ENCODE measurements around the gene TUBB2A.
"Not testable (repeated sequence)": the region's sequence is repeated elsewhere in the genome, so short reads cannot be mapped to it uniquely, and the experiment has no call there.

Gene TUBB2A

GRCh38 chr6:3181105-3181504, 23.8 kb upstream of the TUBB2A start:
- DNase-seq (ENCODE audit: low read depth in 2 of 2) = no peak

- not testable (repeated sequence) for DNase-seq (ENCODE audit: low read depth in 2 of 2)
Observed at GRCh38 chr6:3179945-3180344, 22.6 kb upstream of the TUBB2A start.

GRCh38 chr6:3178666-3179065, 21.3 kb upstream of the TUBB2A start:
- not testable (repeated sequence) for DNase-seq (ENCODE audit: low read depth in 2 of 2)

- peak in 1 of 2 donors; percentile 35 for DNase-seq (ENCODE audit: low read depth in 2 of 2)
Observed at GRCh38 chr6:3176562-3177355, 19.4 kb upstream of the TUBB2A start.

GRCh38 chr6:3175715-3176402, 18.5 kb upstream of the TUBB2A start:
- no peak for DNase-seq (ENCODE audit: low read depth in 2 of 2)

GRCh38 chr6:3173636-3174089, 16.3 kb upstream of the TUBB2A start:
- not testable (repeated sequence) for DNase-seq (ENCODE audit: low read depth in 2 of 2)

DNA sequence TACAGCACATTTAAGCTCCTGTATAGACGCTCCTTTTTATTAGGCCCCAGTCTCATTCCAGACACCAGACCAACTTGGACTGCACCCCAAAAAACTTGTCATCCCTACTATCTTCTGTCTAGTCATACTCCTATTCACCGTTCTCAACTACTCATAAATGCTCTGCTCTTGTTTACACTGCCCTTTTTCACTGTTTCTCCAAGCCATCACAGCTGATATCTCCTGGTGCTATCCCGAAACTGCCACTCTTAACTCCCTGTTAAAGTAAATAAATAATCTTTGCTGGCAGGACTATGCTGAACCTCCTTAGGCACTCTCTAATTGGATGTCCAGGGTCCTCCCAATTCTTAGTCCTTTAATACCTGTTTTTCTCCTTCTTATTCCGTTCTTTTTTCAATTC, 15.4 kb upstream of the TUBB2A start:
- DNase-seq (ENCODE audit: low read depth in 2 of 2) = not testable (repeated sequence)

GRCh38 chr6:3171313-3172175, 14.2 kb upstream of the TUBB2A start:
- not testable (repeated sequence) for DNase-seq (ENCODE audit: low read depth in 2 of 2)

- not testable (repeated sequence) for DNase-seq (ENCODE audit: low read depth in 2 of 2)
Observed at GRCh38 chr6:3170676-3171075, 13.3 kb upstream of the TUBB2A start.

DNA sequence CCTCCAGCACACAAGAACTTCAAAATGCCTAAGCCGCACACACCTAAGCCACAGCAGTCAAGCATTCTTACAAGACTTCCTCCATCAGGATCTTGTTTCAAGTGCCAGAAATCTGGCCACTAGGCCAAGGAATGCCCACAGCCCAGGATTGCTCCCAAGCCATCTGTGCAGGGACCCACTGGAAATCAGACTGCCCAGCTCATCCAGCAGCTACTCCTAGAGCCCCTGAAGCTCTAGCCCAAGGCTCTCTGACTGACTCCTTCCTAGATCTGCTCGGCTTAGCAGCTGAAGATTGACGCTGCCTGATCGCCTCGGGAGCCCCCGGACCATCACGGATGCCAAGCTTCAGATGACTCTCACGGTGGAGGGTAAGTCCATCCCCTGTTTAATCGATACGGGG, 10.7 kb upstream of the TUBB2A start:
- DNase-seq (ENCODE audit: low read depth in 2 of 2) = not testable (repeated sequence)

DNA sequence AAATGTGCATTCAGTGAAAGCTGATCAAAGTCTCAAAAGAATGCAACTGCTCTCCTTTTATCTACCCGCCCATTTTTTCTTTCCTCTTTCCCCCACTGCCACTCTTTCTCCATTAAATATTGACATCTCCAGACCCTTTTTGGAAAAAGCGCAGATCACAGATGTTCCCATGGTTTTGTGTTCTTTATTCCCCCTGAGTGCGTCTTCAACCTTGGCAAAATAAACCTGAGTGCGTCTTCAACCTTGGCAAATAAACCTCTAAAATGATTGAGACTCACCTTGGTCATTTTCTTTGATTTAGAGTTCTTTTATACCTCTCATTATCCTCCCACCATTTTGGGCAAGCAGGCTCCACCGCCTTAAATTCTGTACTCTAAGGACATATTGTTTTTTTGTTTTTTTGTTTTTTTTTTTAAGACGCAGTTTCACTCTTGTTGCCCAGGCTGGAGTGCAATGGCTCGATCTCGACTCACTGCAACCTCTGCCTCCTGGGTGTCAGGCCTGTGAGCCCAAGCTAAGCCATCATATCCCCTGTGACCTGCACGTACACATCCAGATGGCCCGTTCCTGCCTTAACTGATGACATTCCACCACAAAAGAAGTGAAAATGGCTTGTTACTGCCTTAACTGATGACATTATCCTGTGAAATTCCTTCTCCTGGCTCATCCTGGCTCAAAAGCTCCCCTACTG, 9.3 kb upstream of the TUBB2A start:
- DNase-seq (ENCODE audit: low read depth in 2 of 2) = not testable (repeated sequence)

DNA sequence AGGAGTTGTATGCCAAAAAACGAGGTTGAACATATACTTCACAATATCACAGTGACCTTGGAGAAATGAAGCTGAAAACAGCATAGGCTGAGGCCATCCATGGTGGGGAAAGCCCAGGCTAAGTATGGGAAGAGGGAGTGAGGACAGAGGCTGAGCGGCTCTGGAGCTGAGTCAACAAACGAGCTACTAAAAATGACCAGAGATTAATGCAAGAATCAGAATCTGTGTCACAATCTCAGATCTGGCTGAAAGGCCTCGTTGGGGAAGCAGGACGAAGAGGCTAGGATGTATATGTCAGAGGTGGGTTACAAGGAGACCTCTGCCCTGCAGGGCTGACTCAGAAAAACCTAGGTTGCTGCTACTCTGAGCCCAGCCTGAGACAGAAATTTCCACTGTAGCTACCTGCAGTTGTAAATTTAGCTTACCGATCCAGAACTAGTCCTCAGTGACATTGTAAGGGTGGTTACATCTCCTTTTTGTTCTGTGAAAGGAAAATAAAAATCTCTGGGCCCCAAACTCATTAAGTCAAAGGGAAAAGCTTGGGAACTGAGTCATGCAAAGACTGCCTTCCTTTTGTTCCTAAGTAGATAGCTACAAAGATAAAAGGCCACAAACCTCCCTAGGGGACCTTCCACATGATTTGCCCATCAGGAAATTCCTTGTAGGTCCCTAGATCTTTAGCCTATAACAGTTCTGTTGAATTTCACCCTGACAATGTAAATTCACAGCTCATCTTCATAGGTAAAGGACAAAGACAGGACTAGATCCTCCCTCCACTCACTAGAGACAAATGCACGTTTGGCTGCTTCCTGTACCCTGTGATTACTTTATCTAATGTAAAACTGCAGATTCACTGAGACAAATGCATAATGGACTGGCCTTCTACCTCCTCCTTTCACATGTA, 8.5 kb upstream of the TUBB2A start:
- DNase-seq (ENCODE audit: low read depth in 2 of 2) = no peak

DNA sequence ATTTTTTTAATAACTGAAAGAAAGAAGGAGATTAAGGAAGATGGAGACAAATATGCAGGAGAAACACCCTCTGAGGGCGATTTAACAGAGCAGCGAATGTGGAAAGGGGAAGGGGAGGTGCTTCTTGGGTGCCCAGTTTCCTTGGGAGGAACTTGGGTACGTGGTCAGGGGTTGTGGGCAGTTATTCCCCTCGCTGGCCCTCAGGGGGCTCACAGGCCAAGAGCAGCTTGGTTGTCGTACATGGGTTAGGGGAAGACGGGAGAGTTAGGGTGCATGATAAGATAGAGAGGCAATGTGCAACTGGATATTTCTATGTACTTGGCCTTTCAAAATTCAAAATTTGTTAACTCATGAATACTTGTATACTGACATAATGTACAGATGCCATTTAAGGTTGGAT, 7.0 kb upstream of the TUBB2A start:
- no peak for DNase-seq (ENCODE audit: low read depth in 2 of 2)

GRCh38 chr6:3163248-3163594, 5.9 kb upstream of the TUBB2A start:
- no peak for DNase-seq (ENCODE audit: low read depth in 2 of 2)

GRCh38 chr6:3162565-3163247, 5.4 kb upstream of the TUBB2A start:
- DNase-seq (ENCODE audit: low read depth in 2 of 2) = peak in 1 of 2 donors; percentile 36

DNA sequence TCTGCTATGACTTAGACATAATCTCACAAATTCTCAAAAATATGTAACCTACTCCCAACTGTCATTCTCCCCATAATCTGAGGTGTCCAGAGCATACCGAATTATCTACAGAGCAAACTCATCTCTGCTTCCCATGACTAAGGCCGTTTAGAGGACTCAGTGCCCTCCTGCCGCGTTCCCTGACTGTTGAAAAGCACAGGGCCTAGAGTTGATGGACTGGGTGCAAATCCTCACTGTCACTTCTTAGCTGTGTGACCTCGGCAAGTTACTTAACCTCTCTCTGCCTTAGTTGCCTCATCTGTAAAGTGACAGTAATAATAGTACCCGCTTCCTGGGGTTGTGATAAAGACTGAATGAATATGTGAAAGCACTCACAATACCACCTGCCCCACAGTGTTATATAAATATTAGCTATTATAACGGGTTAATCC, 4.7 kb upstream of the TUBB2A start:
- DNase-seq (ENCODE audit: low read depth in 2 of 2) = no peak

- peak in 1 of 2 donors; percentile 32 for DNase-seq (ENCODE audit: low read depth in 2 of 2)
Observed at GRCh38 chr6:3159805-3160781, 2.7 kb upstream of the TUBB2A start.

Data from stimulated activated CD4-positive, alpha-beta T cell treated with anti-CD3 and anti-CD28 coated beads, Interleukin-15, amount 100 ng/mL, for 48 hours (primary cell).